ENCODE data around the gene MCU. TPM values are rescaled to one million over a fixed set of nuclear protein-coding genes. Genes with fewer than 3 reads are reported as not detected.

MCU gene
- total and polyA plus RNA-seq, 2 of the 8 experiments (the other 6 are each of a cell fraction or from before 2014, with no cell fraction given), result 51.6 to 62.2 TPM

- Histone ChIP-seq H4K91ac (replicated peaks; ENCODE audit: insufficient read length, low read length) (no peak overlapping the region), H3K18ac (ENCODE audit: extremely low read depth, low read length) (no peak overlapping the region), H3K27ac (ENCODE audit: low read depth, low read length) (no peak overlapping the region), H3K79me1 (ENCODE audit: low read depth, low read length) (peaks cover 3% of the 10 kb centered on the region; the same call in 1 of the 2 replicates), H3K9me3 (ENCODE audit: insufficient read depth in 2 of 2, low read depth in 1 of 2, low read length in 1 of 2) (no peaks in the 10 kb centered on the region), H2BK120ac (replicated peaks; ENCODE audit: low read depth, low read length) (no peak overlapping the region), H3K4me1 (replicated peaks in 1 of 4; ENCODE audit: control insufficient read depth in 3 of 4, insufficient read depth in 4 of 4, low read length in 3 of 4) (peaks cover 0 to 3% (median 0%) of the 10 kb centered on the region in 4 experiments; a peak in 2 of 7 replicates), H3K14ac (ENCODE audit: insufficient read length) (no peak overlapping the region), H3K23me2 (ENCODE audit: low read depth, low read length) (peaks cover 3% of the 10 kb centered on the region; the same call in 1 of the 2 replicates), H4K8ac (ENCODE audit: extremely low read depth, insufficient read depth, low read length) (no peak overlapping the region), H3K4me2 (ENCODE audit: insufficient read depth in 1 of 2, low read depth in 2 of 2, low read length in 2 of 2) (no peak overlapping the region), H2BK5ac (ENCODE audit: low read depth, low read length) (no peak overlapping the region), H2BK12ac (ENCODE audit: low read depth, low read length) (no peak overlapping the region), H4K20me1 (replicated peaks in 1 of 2; ENCODE audit: control insufficient read depth in 1 of 2, insufficient read depth in 2 of 2, low read length in 2 of 2) (peaks cover 3 to 8% of the 10 kb centered on the region in 2 experiments), H3K4me3 (ENCODE audit: extremely low read depth in 1 of 4, insufficient read depth in 2 of 4, low read depth in 3 of 4, low read length in 4 of 4) (no peak overlapping the region), H3K23ac (ENCODE audit: insufficient read length) (no peak overlapping the region), H2AK5ac (ENCODE audit: low read depth, low read length) (no peak overlapping the region), H3K27me3 (replicated peaks in 1 of 4; ENCODE audit: control insufficient read depth in 3 of 4, extremely low read depth in 1 of 4, insufficient read depth in 3 of 4, low read length in 3 of 4) (no peaks in the 10 kb centered on the region), H2BK15ac (ENCODE audit: low read length) (no peak overlapping the region), H2BK20ac (ENCODE audit: low read length) (no peak overlapping the region), H3K4ac (replicated peaks; ENCODE audit: insufficient read length, low read depth, low read length) (no peak overlapping the region), H3K56ac (replicated peaks; ENCODE audit: insufficient read length, low read depth, low read length) (no peak overlapping the region), H3K36me3 (ENCODE audit: control insufficient read depth in 2 of 4, insufficient read depth in 4 of 4, low read length in 3 of 4) (no peaks in the 10 kb centered on the region), H2AFZ (ENCODE audit: low read length) (no peak overlapping the region), H3K9ac (replicated peaks in 1 of 4; ENCODE audit: extremely low read depth in 1 of 4, low read depth in 3 of 4, low read length in 3 of 4) (no peak overlapping the region), H3K79me2 (ENCODE audit: control insufficient read depth in 1 of 2, insufficient read depth in 2 of 2, low read length in 2 of 2) (peaks cover 19 to 29% of the 10 kb centered on the region in 2 experiments), H4K5ac (ENCODE audit: insufficient read length, low read depth, low read length) (no peak overlapping the region)
- TF ChIP-seq TAF7 (optimal IDR thresholded peaks at IDR 0.05; ENCODE audit: borderline replicate concordance, low read depth, low read length) (no peak), CEBPB (IDR thresholded peaks at IDR 0.05; ENCODE audit: low read depth, low read length) (peak; percentile 84)
- DNase-seq (ENCODE audit: low read depth in 1 of 2, low spot score in 2 of 2) (no peak), FAIRE-seq (no peak)
- 76% methylated on average over 3 of the region's 3 CpGs; no CpG with 5 or more reads in 1 of the 2 experiments for WGBS, 2 experiments (ENCODE audit: extremely low coverage in 1 of 2, insufficient coverage in 1 of 2, insufficient read length in 1 of 2, insufficient replicate concordance in 2 of 2, low coverage in 1 of 2, low lambda C conversion rate in 2 of 2, missing lambda C conversion rate in 1 of 2)
- ChIA-PET CTCF (ENCODE audit: partially characterized antibody) (interaction anchor here (0.6 to 1.5 kb wide), 3 partner anchors 14 to 144 kb away, joined by 3 to 4 read pairs (median 4); no protein-coding TSS in a partner anchor), POLR2A (ENCODE audit: partially characterized antibody) (no interaction called here)
These were observed 1.7 kb upstream of the MCU start for GRCh38 chr10:72690071-72690755.
